Esophagus (tissue), 2 donors: ENCODE data around the gene AGTRAP. TPM values are rescaled to one million over a fixed set of nuclear protein-coding genes. Genes with fewer than 3 reads are reported as not detected.

ENCODE experiments used
- H3K27ac ChIP-seq, 2 donors: one replicate each; pipeline ENCODE4 v1.5.1; 2013; ENCODE audit warnings: low read depth in 2 of 2, mild to moderate bottlenecking in 2 of 2, inconsistent platforms in 1 of 2, low read length in 1 of 2, moderate library complexity in 1 of 2
- H3K27me3 ChIP-seq, 2 donors: one replicate each; pipeline ENCODE4 v1.6.1; 2013; ENCODE audit warnings: low read length in 2 of 2, control low read depth in 1 of 2, mild to moderate bottlenecking in 1 of 2; ENCODE audit not compliant: insufficient read depth in 2 of 2, control insufficient read depth in 1 of 2
- H3K36me3 ChIP-seq, 2 donors: one replicate each; pipeline ENCODE4 v1.6.1; 2013; ENCODE audit warnings: low read length in 1 of 2; ENCODE audit not compliant: control insufficient read depth in 2 of 2, insufficient read depth in 2 of 2
- H3K4me1 ChIP-seq, 2 donors: one replicate each; pipeline ENCODE4 v1.6.1; 2013; ENCODE audit warnings: low read length in 1 of 2; ENCODE audit not compliant: control insufficient read depth in 2 of 2, insufficient read depth in 2 of 2
- H3K4me3 ChIP-seq, 2 donors: one replicate each; pipeline ENCODE4 v1.5.1; 2013; ENCODE audit warnings: low read length in 2 of 2, mild to moderate bottlenecking in 2 of 2, low read depth in 1 of 2, moderate library complexity in 1 of 2
- H3K9me3 ChIP-seq, 2 donors: one replicate each; pipeline ENCODE4 v1.6.1; 2013; ENCODE audit warnings: mild to moderate bottlenecking in 2 of 2, low read depth in 1 of 2, low read length in 1 of 2, moderate library complexity in 1 of 2; ENCODE audit not compliant: control insufficient read depth in 2 of 2, insufficient read depth in 1 of 2
- WGBS, 2 donors: extraction: QIAGEN DNeasy Blood & Tissue Kit; methylation state at CpG; one replicate each; pipeline ENCODE4 v1.1.7; 2013; 5-methylcytosine and 5-hydroxymethylcytosine counted together
- polyA plus RNA-seq, 2 donors: library from polyadenylated mRNA; stranded (reverse); fragments of 200-250 nt; gene quantifications; one replicate each; pipeline ENCODE4 v1.2.3, GENCODE V29; 2013
- donor health status: healthy with polysubstance abuse.
- donor health status: Bipolar disorder and iron deficiency.

AGTRAP gene
- polyA plus RNA-seq, 2 donors, result 23.7 to 34.6 TPM

GRCh38 chr1:11720033-11720376 lies 15.9 kb upstream of the AGTRAP start:
- 66 to 69% methylated on average over 12 of the region's 12 CpGs for WGBS, 2 donors
- Histone ChIP-seq H3K27ac (no peak overlapping the region), H3K27me3 (no peaks in the 10 kb centered on the region), H3K36me3 (no peaks in the 10 kb centered on the region), H3K9me3 (no peaks in the 10 kb centered on the region), H3K4me3 (no peak overlapping the region), H3K4me1 (peaks cover 0 to 6% of the 10 kb centered on the region in 2 donors)

GRCh38 chr1:11720525-11720924 lies 15.4 kb upstream of the AGTRAP start:
- Histone ChIP-seq H3K4me3 (no peak overlapping the region), H3K4me1 (peaks cover 0 to 6% of the 10 kb centered on the region in 2 donors)
- 61% methylated on average over 4 of the region's 4 CpGs for WGBS, 2 donors

GRCh38 chr1:11721311-11721710 lies 14.6 kb upstream of the AGTRAP start:
- Histone ChIP-seq H3K27me3 (no peaks in the 10 kb centered on the region), H3K4me1 (peaks cover 0 to 6% of the 10 kb centered on the region in 2 donors), H3K36me3 (no peaks in the 10 kb centered on the region), H3K27ac (no peak overlapping the region), H3K4me3 (no peak overlapping the region), H3K9me3 (no peaks in the 10 kb centered on the region)
- WGBS, 2 donors, result 56 to 66% methylated on average over 4 of the region's 4 CpGs

More at GRCh38 chr1:11720525-11720924, 15.4 kb upstream of the AGTRAP start:
- H3K36me3 ChIP-seq, result no peaks in the 10 kb centered on the region
- no peaks in the 10 kb centered on the region for H3K27me3 ChIP-seq
- no peak overlapping the region for H3K27ac ChIP-seq
- H3K9me3 ChIP-seq, result no peaks in the 10 kb centered on the region

GRCh38 chr1:11722538-11722937 lies 13.4 kb upstream of the AGTRAP start:
- no peaks in the 10 kb centered on the region for H3K9me3 ChIP-seq
- no peak overlapping the region for H3K27ac ChIP-seq
- 49 to 62% methylated on average over 2 of the region's 2 CpGs for WGBS, 2 donors

GRCh38 chr1:11725616-11726015 lies 10.3 kb upstream of the AGTRAP start:
- Histone ChIP-seq H3K4me1 (peaks cover 0 to 7% of the 10 kb centered on the region in 2 donors), H3K9me3 (no peaks in the 10 kb centered on the region), H3K4me3 (no peak overlapping the region), H3K27ac (no peak overlapping the region), H3K36me3 (no peaks in the 10 kb centered on the region), H3K27me3 (no peaks in the 10 kb centered on the region)
- WGBS, 2 donors, result 71 to 75% methylated on average over 5 of the region's 5 CpGs

More at GRCh38 chr1:11722538-11722937, 13.4 kb upstream of the AGTRAP start:
- no peaks in the 10 kb centered on the region for H3K27me3 ChIP-seq
- peaks cover 0 to 6% of the 10 kb centered on the region in 2 donors for H3K4me1 ChIP-seq
- H3K36me3 ChIP-seq, result no peaks in the 10 kb centered on the region
- no peak overlapping the region for H3K4me3 ChIP-seq

- H3K9me3 ChIP-seq, result no peaks in the 10 kb centered on the region
- WGBS, 2 donors, result 95 to 96% methylated on average over 4 of the region's 4 CpGs
Observed at GRCh38 chr1:11727119-11727518, 8.8 kb upstream of the AGTRAP start.

GRCh38 chr1:11728126-11728806 lies 7.7 kb upstream of the AGTRAP start:
- Histone ChIP-seq H3K27ac (no peak overlapping the region), H3K36me3 (no peaks in the 10 kb centered on the region), H3K4me3 (no peak overlapping the region), H3K4me1 (peaks cover 0 to 7% of the 10 kb centered on the region in 2 donors), H3K27me3 (no peaks in the 10 kb centered on the region), H3K9me3 (no peaks in the 10 kb centered on the region)
- WGBS, 2 donors, result 97 to 99% methylated on average over 4 of the region's 4 CpGs

More at GRCh38 chr1:11727119-11727518, 8.8 kb upstream of the AGTRAP start:
- H3K27me3 ChIP-seq, result no peaks in the 10 kb centered on the region
- H3K4me3 ChIP-seq, result no peak overlapping the region
- no peaks in the 10 kb centered on the region for H3K36me3 ChIP-seq
- no peak overlapping the region for H3K27ac ChIP-seq
- peaks cover 0 to 7% of the 10 kb centered on the region in 2 donors for H3K4me1 ChIP-seq

GRCh38 chr1:11729155-11729497 lies 6.8 kb upstream of the AGTRAP start:
- WGBS, 2 donors, result 89 to 95% methylated on average over 11 of the region's 11 CpGs
- no peaks in the 10 kb centered on the region for H3K36me3 ChIP-seq
- H3K9me3 ChIP-seq, result no peaks in the 10 kb centered on the region
- no peaks in the 10 kb centered on the region for H3K27me3 ChIP-seq
- H3K4me3 ChIP-seq, result no peak overlapping the region
- H3K4me1 ChIP-seq, result peaks cover 0 to 7% of the 10 kb centered on the region in 2 donors
- H3K27ac ChIP-seq, result no peak overlapping the region

GRCh38 chr1:11729498-11730428 lies 6.2 kb upstream of the AGTRAP start:
- Histone ChIP-seq H3K27me3 (no peaks in the 10 kb centered on the region), H3K9me3 (no peaks in the 10 kb centered on the region), H3K4me3 (no peak overlapping the region), H3K4me1 (peaks cover 0 to 7% of the 10 kb centered on the region in 2 donors), H3K27ac (no peak overlapping the region), H3K36me3 (no peaks in the 10 kb centered on the region)
- 66 to 72% methylated on average over 25 to 26 of the region's 26 CpGs for WGBS, 2 donors
